Activated CD4-positive, alpha-beta T cell treated with anti-CD3 and anti-CD28 coated beads, Interleukin-10, Interleukin-2, amounts not matched to agents 100 ng/mL and 50 ng/mL, durations not matched to agents 16 hours and 8 hours (primary cell): Measurements from ENCODE around the gene TGFBR3L.
A peak's percentile ranks its signal among the peaks of the same experiment; 100 is the strongest.

Source experiments
- DNase-seq: peaks from one replicate; pipeline ENCODE4 v3.0.0-alpha.2; 2020

The TGFBR3L gene

DNA sequence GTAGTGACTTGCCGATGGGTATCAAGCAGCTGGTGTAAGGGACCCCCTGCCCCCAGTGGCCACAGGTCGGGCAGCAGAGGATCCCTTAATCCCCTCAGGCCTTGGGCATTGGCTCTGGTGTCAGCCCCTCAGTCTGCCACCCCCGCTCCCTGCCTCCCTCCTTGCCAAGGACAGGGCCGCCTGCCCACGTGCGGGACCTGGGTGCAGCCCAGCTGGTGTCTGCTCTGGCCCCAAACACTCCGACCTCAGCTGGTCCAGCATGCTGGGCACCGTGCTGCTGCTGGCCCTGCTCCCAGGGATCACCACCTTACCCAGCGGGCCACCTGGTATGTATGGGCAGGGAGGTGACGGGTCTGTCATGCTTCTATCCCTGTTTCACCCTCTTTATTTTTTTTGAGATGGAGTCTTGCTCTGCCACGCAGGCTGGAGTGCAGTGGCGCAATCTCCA is at the start of gene TGFBR3L:
TGFBR3L (plus strand) TSS at position 233 of the 448 bp plus-strand sequence.
- DNase-seq: no peak

DNA sequence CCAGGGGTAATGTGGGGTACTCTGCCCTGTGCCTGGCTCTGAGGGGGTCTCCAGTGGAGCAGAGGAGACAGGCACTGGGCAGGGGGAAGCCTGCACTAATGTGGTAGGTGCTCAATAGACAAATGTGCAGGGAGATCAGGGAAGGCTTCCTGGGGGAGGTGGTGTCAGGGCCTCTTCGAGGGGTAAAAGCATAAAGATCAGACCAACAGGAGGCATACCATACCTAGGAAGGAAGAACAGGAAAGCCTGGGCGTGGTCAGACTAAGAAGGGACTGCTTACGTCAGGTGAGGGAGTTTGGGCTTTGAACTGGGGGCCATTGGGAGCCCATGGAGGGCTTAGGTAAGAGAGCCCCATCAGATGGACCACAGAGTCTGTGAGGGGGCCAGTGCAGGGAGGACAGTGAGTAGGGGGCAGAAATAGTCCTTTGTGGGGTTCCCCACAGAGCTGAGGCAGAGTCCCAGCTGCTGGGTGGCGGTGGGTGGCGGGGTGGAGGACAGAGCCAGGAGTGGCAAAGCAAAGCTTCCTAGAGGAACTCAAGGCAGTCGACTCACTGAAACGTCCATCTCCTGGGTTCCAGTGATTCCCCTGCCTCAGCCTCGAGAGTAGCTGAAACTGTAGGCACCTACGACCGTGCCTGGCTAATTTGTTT is 49.2 kb upstream of the TGFBR3L start:
- no peak for DNase-seq

DNA sequence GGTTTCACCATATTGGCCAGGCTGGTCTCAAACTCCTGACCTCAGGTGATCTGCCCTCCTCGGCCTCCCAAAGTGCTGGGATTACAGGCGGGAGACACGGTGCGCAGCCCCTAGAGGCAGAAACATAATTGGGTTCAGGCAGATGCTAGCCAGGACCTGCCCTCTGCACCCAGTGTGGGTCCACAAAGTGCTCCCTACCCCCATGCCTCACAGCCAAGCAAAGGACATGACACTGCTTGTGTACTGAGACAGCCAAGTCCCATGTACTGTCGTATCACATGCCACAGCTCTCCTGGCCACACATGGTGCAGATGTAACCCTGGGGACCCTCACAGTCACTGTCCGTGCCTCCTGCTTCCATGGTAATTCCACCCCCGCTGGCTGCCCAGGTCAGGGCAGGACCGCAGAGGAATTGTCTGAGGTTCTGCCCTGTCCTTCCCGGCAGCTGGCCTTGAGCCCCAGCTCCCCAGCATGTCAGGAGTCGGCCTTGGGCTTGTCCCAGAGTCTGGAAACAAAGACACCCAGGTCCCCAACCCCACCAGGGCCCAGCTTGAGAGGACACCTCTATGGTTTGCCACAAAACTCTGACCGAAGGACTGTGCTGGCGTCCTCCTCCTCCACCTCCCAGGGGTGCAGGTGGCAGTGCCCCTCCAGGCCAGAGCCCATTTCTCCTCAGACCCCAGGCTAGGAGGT is 48.1 kb upstream of the TGFBR3L start:
- DNase-seq: no peak

DNA sequence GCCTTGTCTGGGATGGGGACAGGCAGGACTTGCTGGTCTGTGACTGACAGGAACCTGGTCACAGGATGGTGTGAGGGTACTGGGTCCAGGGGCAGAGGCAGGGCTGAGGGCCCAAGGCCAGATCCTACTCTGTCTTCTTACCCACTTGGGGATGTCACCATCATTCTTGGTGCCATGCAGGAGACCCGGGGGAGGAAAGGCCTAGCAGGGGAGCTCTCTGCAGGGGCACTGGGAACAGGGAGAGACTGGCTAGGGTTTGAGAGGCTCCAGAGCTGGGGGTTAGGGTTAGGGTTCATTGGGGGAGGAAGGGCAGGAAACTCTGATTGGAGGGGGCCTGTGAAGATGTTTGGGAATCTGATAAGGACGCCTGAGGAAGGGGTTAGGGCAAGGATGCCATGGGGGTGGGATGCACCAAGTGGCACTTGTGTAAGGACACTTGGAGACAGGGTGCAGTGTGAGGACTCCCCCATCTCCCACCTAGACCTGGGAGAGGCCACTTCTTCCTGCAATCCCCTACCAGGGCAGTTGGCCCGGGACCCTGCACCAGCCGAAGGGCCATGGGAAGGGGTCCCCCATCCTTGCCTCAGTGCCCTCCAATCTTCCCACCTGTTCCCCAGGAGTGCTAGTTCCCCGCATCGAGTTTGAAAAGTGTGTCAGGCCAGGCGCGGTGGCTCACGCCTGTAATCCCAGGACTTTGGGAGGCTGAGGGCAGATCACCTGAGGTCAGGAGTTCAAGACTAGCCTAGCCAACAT is 47.4 kb upstream of the TGFBR3L start:
- no peak for DNase-seq

DNA sequence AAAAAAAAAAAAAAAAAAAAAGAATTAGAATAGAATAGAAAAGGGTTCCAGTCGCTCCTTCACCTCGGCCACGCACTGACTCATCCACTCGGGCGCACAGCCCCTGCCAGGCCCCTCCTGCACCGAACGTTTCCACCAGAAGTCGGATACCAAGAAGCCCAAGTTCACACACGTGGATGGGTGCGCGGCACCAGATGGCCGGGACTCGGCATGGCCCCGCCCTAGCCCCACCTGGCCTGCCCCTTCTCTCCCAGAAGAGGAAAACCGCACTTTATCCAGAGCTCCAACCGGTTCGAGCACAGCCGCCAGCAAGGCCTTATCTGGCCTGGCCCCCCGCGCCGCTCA is 46.3 kb upstream of the TGFBR3L start:
- DNase-seq: no peak

DNA sequence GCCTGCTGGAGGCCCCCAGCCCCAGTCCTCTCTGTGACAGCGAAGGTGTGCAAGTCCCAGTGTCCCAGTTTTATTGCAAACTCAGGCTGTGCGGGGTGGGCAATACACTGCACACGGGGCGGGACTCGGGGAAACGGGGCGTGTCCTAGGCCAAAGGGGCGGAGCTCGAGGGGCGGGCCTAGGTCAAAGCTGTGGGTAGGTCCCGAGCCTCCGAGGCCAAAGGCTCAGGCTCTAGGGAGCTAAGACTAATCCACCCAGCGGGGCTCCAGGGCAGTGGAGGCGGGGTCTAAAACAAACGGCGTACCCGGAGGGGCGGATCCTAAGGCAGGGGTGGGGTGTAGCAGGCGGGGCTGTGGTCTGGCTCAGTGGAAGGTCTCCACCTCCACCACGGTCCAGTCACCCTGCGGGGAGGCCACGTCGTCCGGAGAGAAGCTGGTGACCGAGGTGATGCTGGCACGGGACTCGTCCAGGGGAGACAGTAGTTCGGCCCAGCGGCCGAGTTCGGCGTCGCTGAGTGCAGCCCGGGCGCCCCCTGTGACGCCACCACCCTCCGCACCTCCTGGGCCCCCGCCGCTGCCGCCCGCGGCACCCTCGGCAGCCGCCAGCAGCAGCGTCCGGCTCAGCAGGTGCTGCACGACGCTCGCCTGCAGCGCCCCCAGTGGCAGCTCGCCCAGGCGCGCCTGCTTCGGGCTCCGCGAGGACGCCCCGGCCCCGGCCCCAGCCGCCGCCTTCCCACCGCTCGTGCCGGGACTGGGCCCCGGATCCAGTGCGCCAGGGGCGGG is 45.8 kb upstream of the TGFBR3L start:
- peak; percentile 89 for DNase-seq

DNA sequence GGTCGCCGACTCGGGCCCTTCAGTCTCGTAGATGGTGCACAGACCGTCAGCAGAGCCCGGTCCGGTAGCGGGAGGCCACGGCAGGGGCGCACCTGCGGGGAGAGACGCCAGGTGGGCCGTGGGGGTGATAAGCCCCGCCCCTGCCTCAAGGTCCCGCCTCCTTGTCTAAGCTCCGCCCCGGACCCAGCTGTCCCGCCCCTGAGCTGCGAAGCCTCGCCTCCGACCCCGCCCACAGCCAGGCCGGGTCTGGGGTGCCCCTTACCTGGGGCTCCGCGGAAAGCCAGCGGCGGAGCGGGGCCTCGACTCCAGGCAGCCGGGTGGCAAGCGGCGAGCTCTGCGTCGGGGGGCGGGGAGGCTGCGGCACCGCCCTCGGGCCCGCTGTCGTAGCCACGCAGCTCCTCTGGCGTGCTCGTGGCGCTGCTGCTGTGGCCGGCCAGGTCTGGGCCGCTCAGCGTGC is 45.1 kb upstream of the TGFBR3L start:
- DNase-seq: peak; percentile 81

- DNase-seq: peak; percentile 56
Observed at GRCh38 chr19:7869910-7870511, 44.6 kb upstream of the TGFBR3L start.

DNA sequence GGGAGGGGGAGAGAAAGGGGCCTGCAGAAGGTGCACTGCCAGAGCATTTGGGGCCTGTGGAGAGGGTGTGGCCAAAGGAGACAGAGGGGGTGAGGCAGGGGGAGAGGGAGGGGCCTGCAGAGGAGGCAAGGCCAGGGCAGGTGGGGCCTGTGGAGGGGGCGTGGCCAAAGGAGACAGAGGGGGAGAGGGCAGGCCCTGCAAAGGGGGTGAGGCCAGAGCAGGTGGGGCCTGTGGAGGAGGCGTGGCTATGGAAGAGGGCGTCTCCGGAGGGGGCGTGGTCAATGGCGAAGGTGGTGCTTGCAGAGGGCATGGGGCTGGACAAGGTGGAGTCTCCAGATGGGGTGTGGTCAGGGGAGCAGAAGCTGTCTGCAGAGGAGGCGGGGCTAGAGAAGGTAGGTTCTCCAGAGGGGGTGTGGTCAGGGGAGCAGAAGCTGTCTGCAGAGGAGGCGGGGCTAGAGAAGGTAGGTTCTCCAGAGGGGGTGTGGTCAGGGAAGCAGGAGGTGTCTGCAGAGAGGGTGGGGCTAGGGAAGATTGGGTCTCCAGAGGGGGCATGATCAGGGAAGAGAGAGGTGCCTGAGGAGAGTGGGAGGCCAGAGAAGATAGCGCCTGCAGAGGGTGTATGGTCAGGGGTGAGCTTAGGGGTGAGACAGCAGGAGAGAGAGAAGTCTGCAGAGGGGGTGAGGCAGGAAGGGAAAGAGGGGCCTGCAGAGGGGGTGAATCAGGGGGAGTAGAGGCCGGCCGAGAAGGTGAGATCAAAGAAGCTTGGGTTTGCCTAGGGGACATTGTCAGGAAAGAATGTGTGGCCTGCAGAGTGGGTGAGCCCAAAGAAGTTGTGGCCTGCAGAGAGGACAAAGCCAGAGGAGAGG is 43.8 kb upstream of the TGFBR3L start:
- DNase-seq: peak; percentile 74

- DNase-seq: peak; percentile 84
Observed at GRCh38 chr19:7871437-7872305, 43.0 kb upstream of the TGFBR3L start.

GRCh38 chr19:7872306-7873204 is 42.1 kb upstream of the TGFBR3L start:
- DNase-seq: no peak

- DNase-seq: no peak
Observed at GRCh38 chr19:7873304-7874075, 41.1 kb upstream of the TGFBR3L start.

GRCh38 chr19:7874076-7874896 is 40.3 kb upstream of the TGFBR3L start, which contains the start of gene PRR36:
Gene PRR36, minus strand, starts transcription at chr19:7874390. Its CDS starts 701 bp downstream, at chr19:7873689.
- DNase-seq: no peak

- no peak for DNase-seq
Observed at GRCh38 chr19:7874897-7875273, 39.7 kb upstream of the TGFBR3L start.

- no peak for DNase-seq
Observed at GRCh38 chr19:7877249-7877836, 37.3 kb upstream of the TGFBR3L start.

DNA sequence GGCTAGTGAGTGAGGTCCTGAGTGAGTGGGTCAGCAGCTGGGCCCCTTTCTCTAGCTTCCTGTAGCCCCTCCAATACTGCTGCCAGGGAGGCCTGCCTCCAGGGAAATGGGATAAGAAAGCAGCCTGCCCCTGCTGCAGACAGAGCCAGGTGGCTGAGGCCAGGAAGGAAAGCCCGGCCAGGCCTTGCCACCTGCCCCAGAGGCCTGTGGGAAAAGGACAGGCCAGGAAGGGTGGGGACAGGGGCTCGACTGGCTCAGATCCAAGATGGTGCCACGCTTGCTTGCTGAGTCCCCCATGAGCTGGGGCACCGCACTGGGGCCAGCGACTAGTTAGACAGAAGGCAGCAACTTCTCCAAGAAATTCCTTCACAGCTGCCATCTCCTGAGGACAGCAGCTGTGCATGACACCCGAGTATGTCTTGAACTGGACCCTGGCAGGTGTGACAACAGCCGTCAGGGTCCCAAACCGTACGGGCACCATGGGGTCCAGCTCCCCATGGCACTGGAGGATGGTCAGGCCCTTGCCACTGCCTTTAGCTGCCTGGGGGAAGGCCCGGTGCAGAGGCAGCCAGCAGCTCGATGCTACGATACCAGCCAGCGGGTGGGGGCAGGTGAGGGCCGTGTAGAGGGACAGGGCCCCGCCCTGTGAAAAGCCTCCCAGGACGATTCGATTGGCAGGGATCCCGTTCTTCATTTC is 35.4 kb upstream of the TGFBR3L start:
- DNase-seq: no peak

GRCh38 chr19:7879836-7880235 is 34.8 kb upstream of the TGFBR3L start:
- DNase-seq: no peak
